Breast epithelium (tissue), 3 donors: ENCODE data around the gene GPI.

Experiments used
- POLR2A ChIP-seq: fragments of 450-650 bp; IDR thresholded peaks from one replicate; pipeline ENCODE4 v1.6.1; 2016; ENCODE audit warnings: antibody characterized with exemption, mild to moderate bottlenecking, moderate library complexity
- TF ChIP-seq, protein P1 (sequence below), 3 donors: fragments of 450-650 bp; IDR thresholded peaks; one replicate each; pipeline ENCODE4 v1.5.1; 2016 to 2017; ENCODE audit warnings: antibody characterized with exemption in 3 of 3, mild to moderate bottlenecking in 3 of 3, moderate library complexity in 3 of 3

DNA sequence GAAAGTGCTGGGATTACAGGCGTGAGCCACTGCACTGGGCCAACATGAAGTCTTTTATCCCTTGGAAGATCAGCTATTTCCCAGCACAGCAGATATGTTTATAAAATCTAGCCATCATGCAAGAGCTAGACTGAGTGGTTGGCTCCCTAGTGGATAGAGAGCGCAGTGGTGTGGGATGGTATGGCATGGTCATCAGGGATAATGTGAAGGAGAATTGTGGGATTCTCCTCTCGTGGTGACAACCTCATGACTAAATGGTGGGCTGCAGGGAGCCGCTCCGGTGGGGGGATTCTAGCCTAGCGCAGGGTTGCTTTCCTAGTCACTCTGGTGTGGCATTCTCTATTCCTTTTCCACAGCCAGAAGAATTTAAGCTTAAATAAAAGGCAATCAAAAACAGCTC lies 43.3 kb upstream of the GPI start:
- TF ChIP-seq, protein P1, sequence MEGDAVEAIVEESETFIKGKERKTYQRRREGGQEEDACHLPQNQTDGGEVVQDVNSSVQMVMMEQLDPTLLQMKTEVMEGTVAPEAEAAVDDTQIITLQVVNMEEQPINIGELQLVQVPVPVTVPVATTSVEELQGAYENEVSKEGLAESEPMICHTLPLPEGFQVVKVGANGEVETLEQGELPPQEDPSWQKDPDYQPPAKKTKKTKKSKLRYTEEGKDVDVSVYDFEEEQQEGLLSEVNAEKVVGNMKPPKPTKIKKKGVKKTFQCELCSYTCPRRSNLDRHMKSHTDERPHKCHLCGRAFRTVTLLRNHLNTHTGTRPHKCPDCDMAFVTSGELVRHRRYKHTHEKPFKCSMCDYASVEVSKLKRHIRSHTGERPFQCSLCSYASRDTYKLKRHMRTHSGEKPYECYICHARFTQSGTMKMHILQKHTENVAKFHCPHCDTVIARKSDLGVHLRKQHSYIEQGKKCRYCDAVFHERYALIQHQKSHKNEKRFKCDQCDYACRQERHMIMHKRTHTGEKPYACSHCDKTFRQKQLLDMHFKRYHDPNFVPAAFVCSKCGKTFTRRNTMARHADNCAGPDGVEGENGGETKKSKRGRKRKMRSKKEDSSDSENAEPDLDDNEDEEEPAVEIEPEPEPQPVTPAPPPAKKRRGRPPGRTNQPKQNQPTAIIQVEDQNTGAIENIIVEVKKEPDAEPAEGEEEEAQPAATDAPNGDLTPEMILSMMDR (IDR thresholded peaks at IDR 0.05): no peak
- no peak for TF ChIP-seq POLR2A
